Epithelial cell of esophagus (primary cell): ENCODE measurements around the gene PLB1.
A peak's percentile ranks its signal among the peaks of the same experiment; 100 is the strongest.

Experiments
- DNase-seq: peaks from one replicate; pipeline ENCODE4 v3.0.0; 2010; ENCODE audit warnings: low read depth
- H3K4me3 ChIP-seq: 2 replicates; pipeline ENCODE4 v1.5.1; 2011; ENCODE audit warnings: mild to moderate bottlenecking, low read length, control low read depth
- CTCF ChIP-seq: IDR thresholded peaks from 2 replicates; pipeline ENCODE4 v1.5.1; 2011; ENCODE audit warnings: low read depth, mild to moderate bottlenecking, low read length, control low read depth, inconsistent platforms; ENCODE audit not compliant: insufficient read depth; ENCODE audit errors: missing control alignments

Gene PLB1

DNA sequence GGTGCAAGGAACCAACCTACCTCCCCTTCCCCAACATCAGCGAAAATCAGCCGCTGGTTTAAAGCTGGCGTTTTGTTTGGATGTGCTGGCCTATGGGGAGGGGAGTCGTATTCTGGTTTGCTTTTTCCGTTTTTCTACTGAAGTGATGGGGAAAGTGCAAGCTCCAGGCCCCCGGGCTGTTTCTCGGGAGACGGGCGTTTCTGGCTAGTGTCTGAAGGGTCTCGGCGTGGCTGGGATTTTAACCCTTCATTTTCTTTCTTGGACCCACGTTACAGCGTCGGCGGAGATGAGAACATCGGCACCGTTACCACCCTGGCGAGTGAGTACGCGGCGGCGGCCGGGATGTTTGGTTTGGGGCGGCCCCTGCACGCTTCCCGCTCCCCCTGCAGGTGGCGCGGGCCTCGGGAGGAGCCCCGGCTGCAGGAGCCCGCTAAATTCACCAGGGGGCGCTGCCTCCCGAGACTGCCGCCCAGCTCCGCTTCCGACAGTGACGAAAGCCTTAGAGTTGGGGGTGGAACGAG, 70.7 kb downstream of the PLB1 start:
- peak; percentile 80 for DNase-seq
- TF ChIP-seq CTCF: peak; percentile 88
- H3K4me3 ChIP-seq: peak overlapping the region; percentile 54

DNA sequence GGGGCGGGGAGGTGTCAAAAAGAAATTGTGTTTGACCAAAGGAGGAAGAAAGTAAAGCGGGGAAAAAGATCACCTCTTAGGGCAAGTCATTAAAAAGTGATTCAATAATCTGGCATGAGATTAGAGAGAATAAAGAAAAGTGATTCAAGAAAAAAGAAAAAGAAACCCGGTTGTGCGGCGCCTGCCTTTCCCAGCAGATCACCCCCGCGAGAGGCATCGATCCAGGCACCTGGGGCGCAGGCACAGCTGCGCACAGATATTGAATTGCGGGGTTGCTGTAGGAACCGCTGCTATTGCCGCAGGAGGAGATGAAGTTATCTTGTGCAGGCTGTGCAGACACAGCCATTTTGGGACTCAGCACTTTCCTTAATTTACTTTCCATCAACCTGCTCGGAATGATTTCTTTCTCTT, 71.2 kb downstream of the PLB1 start:
- H3K4me3 ChIP-seq: peak overlapping the region; percentile 54

GRCh38 chr2:28568036-28568435, 72.2 kb downstream of the PLB1 start:
- no peak overlapping the region for H3K4me3 ChIP-seq
- no peak for DNase-seq
- TF ChIP-seq CTCF: no peak

More for the DNA sequence above, 71.2 kb downstream of the PLB1 start:
- no peak for DNase-seq
- no peak for TF ChIP-seq CTCF

GRCh38 chr2:28568533-28568932, 72.7 kb downstream of the PLB1 start:
- TF ChIP-seq CTCF: no peak
- DNase-seq: peak; percentile 87
- no peak overlapping the region for H3K4me3 ChIP-seq

GRCh38 chr2:28570431-28570830, 74.6 kb downstream of the PLB1 start:
- no peak for TF ChIP-seq CTCF
- no peak for DNase-seq

DNA sequence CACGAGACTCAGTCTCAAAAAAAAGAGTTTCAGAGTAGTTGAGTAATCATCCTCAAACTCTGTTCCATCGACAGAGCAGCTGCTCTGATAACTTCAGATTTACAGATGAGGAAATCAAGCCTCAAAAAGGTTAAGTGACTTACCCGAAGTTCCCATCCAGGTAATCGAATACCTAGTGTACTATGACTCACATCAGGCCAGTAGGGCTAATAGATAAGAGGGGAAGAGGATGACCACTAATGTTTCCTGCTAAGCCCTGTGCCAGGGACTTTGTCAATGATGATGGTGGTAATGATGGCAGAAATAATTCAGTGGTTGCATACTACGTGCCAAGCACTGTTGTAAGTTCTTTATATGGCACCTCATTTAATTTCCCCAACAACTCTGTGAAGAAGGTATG, 80.9 kb downstream of the PLB1 start:
- no peak overlapping the region for H3K4me3 ChIP-seq
- no peak for DNase-seq
- no peak for TF ChIP-seq CTCF

More at GRCh38 chr2:28570431-28570830, 74.6 kb downstream of the PLB1 start:
- no peak overlapping the region for H3K4me3 ChIP-seq
